GM12878 (cell line): ENCODE results near the gene DNAJC4. TPM values are rescaled to one million over a fixed set of nuclear protein-coding genes. Genes with fewer than 3 reads are reported as not detected.

Experiments used
- CUX1 ChIP-seq: IDR thresholded peaks from 2 replicates; pipeline ENCODE4 v1.6.1; 2012; ENCODE audit warnings: improper control_type of control experiment, low read depth, low read length; ENCODE audit not compliant: insufficient replicate concordance
- DPF2 ChIP-seq: fragments of 450-650 bp; IDR thresholded peaks from 2 replicates; pipeline ENCODE4 v1.6.1; 2017; ENCODE audit warnings: mild to moderate bottlenecking
- ESRRA ChIP-seq: IDR thresholded peaks from 2 replicates; pipeline ENCODE4 v1.6.1; 2012; ENCODE audit warnings: mild to moderate bottlenecking, low read length, improper control_type of control experiment
- IRF5 ChIP-seq: fragments of 450-650 bp; IDR thresholded peaks from 2 replicates; pipeline ENCODE4 v1.6.1; 2017; ENCODE audit warnings: borderline replicate concordance
- KLF5 ChIP-seq: fragments of 450-650 bp; IDR thresholded peaks from 2 replicates; pipeline ENCODE4 v1.6.1; 2014; ENCODE audit warnings: mild to moderate bottlenecking; ENCODE audit not compliant: partially characterized antibody
- MEF2A ChIP-seq: IDR thresholded peaks from 2 replicates; pipeline ENCODE4 v1.6.1; 2011; ENCODE audit warnings: low read depth, mild to moderate bottlenecking, low read length, moderate library complexity; ENCODE audit not compliant: insufficient read depth
- NBN ChIP-seq: fragments of 450-650 bp; IDR thresholded peaks from 2 replicates; pipeline ENCODE4 v1.6.1; 2016
- NFYA ChIP-seq: IDR thresholded peaks from 2 replicates; pipeline ENCODE4 v1.6.1; 2011; ENCODE audit warnings: low read depth, mild to moderate bottlenecking, low read length, improper control_type of control experiment, borderline replicate concordance
- NR2F1 ChIP-seq: fragments of 450-650 bp; conservative IDR thresholded peaks from 2 replicates; pipeline ENCODE4 v1.6.1; 2017; ENCODE audit warnings: mild to moderate bottlenecking
- PAX5 ChIP-seq: IDR thresholded peaks from 2 replicates; pipeline ENCODE4 v1.6.1; 2011; ENCODE audit warnings: low read depth, low read length, borderline replicate concordance
- RELA ChIP-seq: fragments of 450-650 bp; IDR thresholded peaks from 2 replicates; pipeline ENCODE4 v1.8.0; 2014; ENCODE audit warnings: borderline replicate concordance; ENCODE audit not compliant: partially characterized antibody
- SIX5 ChIP-seq: IDR thresholded peaks from 2 replicates; pipeline ENCODE4 v1.6.1; 2011; ENCODE audit warnings: mild to moderate bottlenecking, low read depth, low read length, moderate library complexity; ENCODE audit not compliant: severe bottlenecking
- SMAD1 ChIP-seq: fragments of 450-650 bp; IDR thresholded peaks from 2 replicates; pipeline ENCODE4 v1.6.1; 2018; ENCODE audit warnings: mild to moderate bottlenecking, low read depth; ENCODE audit not compliant: partially characterized antibody
- SMARCA5 ChIP-seq: fragments of 450-650 bp; IDR thresholded peaks from 2 replicates; pipeline ENCODE4 v1.6.1; 2017; ENCODE audit warnings: mild to moderate bottlenecking
- TAF1 ChIP-seq: IDR thresholded peaks from 2 replicates; pipeline ENCODE4 v1.6.1; 2011; ENCODE audit warnings: mild to moderate bottlenecking, low read depth, low read length, borderline replicate concordance
- TARDBP ChIP-seq: IDR thresholded peaks from 2 replicates; pipeline ENCODE4 v1.6.1; 2016; ENCODE audit warnings: borderline replicate concordance
- polyA plus RNA-seq, 11 experiments: library from polyadenylated mRNA; depleted of rRNA in 4 of 11; unstranded in 6 of 11; stranded (reverse) in 5 of 11; fragments of >200 nt; fragmentation: Nextera tagmentation in 4 of 11; fragmentation: Illumina TruSeq in 1 of 11; extraction: Ambion mirVana in 4 of 11; extraction: Trizol in 1 of 11; gene quantifications; 1 replicate in 1 of 11; 2 replicates in 10 of 11; pipeline versions ENCODE4 v1.2.1 to v1.2.3, GENCODE V29; 2011 to 2016; ENCODE audit warnings: inconsistent platforms in 2 of 11, missing spikeins in 2 of 11, low read depth in 1 of 11
- total RNA-seq, 4 experiments: library from RNA; depleted of rRNA in 3 of 4; stranded (reverse); fragments of >200 nt in 3 of 4; fragmentation: Illumina TruSeq in 1 of 4; extraction: Trizol in 1 of 4; gene quantifications; 2 replicates each; pipeline versions ENCODE4 v1.2.1 to v1.2.3, GENCODE V29; 2013 to 2021
- TF ChIP-seq, protein P1 (sequence below): fragments of 450-650 bp; IDR thresholded peaks from 2 replicates; pipeline ENCODE4 v1.6.1; 2017; ENCODE audit warnings: mild to moderate bottlenecking, moderate library complexity
- TF ChIP-seq, protein P2 (sequence below): IDR thresholded peaks from 2 replicates; pipeline ENCODE4 v1.6.1; 2011; ENCODE audit warnings: low read depth, low read length, improper control_type of control experiment, borderline replicate concordance

The DNAJC4 gene
- total and polyA plus RNA-seq, 10 of the 15 experiments (the other 5 are each of a cell fraction or from before 2014, with no cell fraction given): 3.7 to 64.9 (median 30.1) TPM

DNA sequence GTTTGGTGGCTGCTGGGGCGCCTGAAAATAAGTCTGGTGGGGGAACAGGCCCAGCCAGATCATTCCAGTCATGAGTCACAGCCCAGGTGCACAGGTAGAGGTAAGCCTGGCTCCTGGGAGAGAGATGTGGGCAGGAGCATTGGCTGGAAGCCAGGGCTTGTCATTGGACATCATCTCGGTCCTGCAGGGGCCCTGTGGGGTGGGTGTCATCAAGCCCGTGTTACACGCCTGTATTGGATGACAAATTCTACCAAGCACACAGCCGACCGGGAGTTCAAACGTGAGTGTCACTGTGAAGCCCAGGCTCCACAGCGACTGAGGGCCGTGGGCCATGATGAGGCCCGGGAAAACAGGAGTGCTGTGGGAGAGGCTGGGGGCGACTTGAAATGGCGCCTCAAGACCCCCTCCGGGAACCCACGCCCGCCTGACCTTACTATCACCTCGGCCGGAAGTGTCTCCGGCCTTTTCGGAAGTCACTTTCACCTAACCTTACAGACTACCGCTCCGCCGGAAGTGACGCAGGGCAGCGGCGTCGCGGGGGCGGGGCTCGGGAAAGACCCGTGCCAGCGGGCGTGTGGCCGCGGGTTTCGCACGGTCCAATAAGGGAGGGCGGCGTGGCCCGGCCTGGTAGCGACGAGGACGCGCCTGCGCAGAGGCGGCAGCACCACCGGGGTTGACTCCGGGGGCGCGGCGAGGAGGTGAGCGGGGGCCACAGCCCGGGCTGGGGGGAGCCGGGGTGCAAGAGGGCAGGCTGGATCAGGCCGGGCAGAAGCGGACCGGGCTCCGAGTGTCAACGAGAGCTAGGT lies 10.3 kb downstream of the DNAJC4 start, which contains the start of gene FKBP2 (continued):
- TF ChIP-seq, protein P1, sequence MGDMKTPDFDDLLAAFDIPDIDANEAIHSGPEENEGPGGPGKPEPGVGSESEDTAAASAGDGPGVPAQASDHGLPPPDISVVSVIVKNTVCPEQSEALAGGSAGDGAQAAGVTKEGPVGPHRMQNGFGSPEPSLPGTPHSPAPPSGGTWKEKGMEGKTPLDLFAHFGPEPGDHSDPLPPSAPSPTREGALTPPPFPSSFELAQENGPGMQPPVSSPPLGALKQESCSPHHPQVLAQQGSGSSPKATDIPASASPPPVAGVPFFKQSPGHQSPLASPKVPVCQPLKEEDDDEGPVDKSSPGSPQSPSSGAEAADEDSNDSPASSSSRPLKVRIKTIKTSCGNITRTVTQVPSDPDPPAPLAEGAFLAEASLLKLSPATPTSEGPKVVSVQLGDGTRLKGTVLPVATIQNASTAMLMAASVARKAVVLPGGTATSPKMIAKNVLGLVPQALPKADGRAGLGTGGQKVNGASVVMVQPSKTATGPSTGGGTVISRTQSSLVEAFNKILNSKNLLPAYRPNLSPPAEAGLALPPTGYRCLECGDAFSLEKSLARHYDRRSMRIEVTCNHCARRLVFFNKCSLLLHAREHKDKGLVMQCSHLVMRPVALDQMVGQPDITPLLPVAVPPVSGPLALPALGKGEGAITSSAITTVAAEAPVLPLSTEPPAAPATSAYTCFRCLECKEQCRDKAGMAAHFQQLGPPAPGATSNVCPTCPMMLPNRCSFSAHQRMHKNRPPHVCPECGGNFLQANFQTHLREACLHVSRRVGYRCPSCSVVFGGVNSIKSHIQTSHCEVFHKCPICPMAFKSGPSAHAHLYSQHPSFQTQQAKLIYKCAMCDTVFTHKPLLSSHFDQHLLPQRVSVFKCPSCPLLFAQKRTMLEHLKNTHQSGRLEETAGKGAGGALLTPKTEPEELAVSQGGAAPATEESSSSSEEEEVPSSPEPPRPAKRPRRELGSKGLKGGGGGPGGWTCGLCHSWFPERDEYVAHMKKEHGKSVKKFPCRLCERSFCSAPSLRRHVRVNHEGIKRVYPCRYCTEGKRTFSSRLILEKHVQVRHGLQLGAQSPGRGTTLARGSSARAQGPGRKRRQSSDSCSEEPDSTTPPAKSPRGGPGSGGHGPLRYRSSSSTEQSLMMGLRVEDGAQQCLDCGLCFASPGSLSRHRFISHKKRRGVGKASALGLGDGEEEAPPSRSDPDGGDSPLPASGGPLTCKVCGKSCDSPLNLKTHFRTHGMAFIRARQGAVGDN: peak; percentile 90
- no peak for TF ChIP-seq IRF5
- peak; percentile 21 for TF ChIP-seq SIX5
- TF ChIP-seq NBN: 0 out of 2 replicates have a peak, but pooled peaks have one; percentile 8
- TF ChIP-seq TARDBP: no peak
- peak; percentile 92 for TF ChIP-seq NR2F1
- no peak for TF ChIP-seq CUX1
- no peak for TF ChIP-seq KLF5
- TF ChIP-seq NFYA: no peak
- TF ChIP-seq ESRRA: no peak
- TF ChIP-seq, protein P2, sequence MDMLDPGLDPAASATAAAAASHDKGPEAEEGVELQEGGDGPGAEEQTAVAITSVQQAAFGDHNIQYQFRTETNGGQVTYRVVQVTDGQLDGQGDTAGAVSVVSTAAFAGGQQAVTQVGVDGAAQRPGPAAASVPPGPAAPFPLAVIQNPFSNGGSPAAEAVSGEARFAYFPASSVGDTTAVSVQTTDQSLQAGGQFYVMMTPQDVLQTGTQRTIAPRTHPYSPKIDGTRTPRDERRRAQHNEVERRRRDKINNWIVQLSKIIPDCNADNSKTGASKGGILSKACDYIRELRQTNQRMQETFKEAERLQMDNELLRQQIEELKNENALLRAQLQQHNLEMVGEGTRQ: no peak
- TF ChIP-seq MEF2A: 0 out of 2 replicates have a peak, but pooled peaks have one; percentile 41
- TF ChIP-seq PAX5: peak; percentile 55; the same call in 1 of the 2 replicates
- peak; percentile 73 for TF ChIP-seq SMAD1
- TF ChIP-seq SMARCA5: peak; percentile 72
- TF ChIP-seq DPF2: peak; percentile 39; the same call in 1 of the 2 replicates
- TF ChIP-seq TAF1: peak; percentile 91
- TF ChIP-seq RELA: peak; percentile 89
